Diencephalon (tissue), 1 donor: ENCODE results near the gene TRPM6. TPM values are rescaled to one million over a fixed set of nuclear protein-coding genes. Genes with fewer than 3 reads are reported as not detected.

ENCODE experiments used
- small RNA-seq: library from RNA; depleted of rRNA; stranded (forward); fragments of <200 nt; gene quantifications from one replicate; pipeline ENCODE3, GENCODE V24; 2014
- total RNA-seq: library from RNA; depleted of rRNA; stranded (reverse); fragments of >200 nt; gene quantifications from one replicate; pipeline ENCODE4 v1.2.3, GENCODE V29; 2014

TRPM6 gene
- total RNA-seq = 2.5 TPM

GRCh38 chr9:74887041-74887980, at the start of gene TRPM6:
Gene TRPM6, minus strand, starts transcription at chr9:74887921. Its CDS starts 65 bp downstream, at chr9:74887856.

Small RNA genes lying within 50 kb of the gene (small RNA-seq; reads per million reads assigned to genes)
- gene RNU6-445P = not detected

Other genes with a start within 250 kb of the TRPM6 start
- 8.8 TPM for gene C9orf40, start 65.0 kb upstream of the TRPM6 start, total RNA-seq
- gene CARNMT1, start 140.4 kb upstream of the TRPM6 start, total RNA-seq = 40.6 TPM
- gene NMRK1, start 200.2 kb upstream of the TRPM6 start, total RNA-seq = 6.2 TPM
- gene OSTF1, start 200.6 kb upstream of the TRPM6 start, total RNA-seq = 21.0 TPM